ENCODE data around the gene TULP1. TPM values are rescaled to one million over a fixed set of nuclear protein-coding genes. Genes with fewer than 3 reads are reported as not detected.

The TULP1 gene
- total and polyA plus RNA-seq, 5 experiments from 2014 or later: not detected

DNA sequence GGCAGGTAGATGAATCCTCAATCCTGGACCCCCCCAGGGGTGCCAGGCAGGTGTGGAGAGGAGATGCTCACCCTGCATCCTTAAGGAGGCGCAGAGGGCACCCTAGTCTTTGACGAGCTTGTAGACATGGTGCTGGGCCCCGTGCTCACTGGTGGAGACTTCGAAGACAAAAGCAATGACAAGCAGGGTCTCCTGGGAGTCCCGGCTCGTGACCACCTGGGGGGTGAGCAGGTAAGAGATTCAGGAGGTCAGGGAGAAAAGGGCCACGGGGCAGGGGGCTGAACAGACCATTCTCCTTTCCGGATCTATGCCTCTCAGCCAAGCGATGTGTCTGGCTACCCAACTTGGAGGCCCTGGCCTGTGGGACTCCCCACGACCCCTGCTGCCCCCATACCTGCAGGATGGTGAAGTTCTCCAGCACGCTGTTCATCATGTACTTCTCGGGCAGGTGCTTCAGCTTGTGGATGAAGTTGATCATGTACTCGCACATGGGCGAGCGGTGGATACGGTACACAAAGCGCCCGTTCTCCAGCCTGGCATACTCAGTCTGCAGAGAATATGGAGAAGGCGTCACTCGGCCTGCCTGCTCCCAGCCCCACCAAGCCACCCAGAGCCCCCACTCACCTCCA is 37.6 kb downstream of the TULP1 start:
- DNase-seq: peak in 1 of 10 donors; percentile 44
- H3K27ac Mint-ChIP-seq: peak overlapping the region in 4 of 10 donors; percentile 22 to 78 (median 44)
- no peak for ATAC-seq
- no peak overlapping the region for H3K4me3 Mint-ChIP-seq
- no peaks in the 10 kb centered on the region for H3K27me3 Mint-ChIP-seq
- H3K36me3 Mint-ChIP-seq: peaks cover 0 to 36% (median 5%) of the 10 kb centered on the region in 3 donors
- POLR2A ChIA-PET: no interaction called here
- no peaks in the 10 kb centered on the region for H3K9me3 Mint-ChIP-seq
- H3K4me1 Mint-ChIP-seq: peaks cover 6 to 29% (median 21%) of the 10 kb centered on the region in 4 donors

DNA sequence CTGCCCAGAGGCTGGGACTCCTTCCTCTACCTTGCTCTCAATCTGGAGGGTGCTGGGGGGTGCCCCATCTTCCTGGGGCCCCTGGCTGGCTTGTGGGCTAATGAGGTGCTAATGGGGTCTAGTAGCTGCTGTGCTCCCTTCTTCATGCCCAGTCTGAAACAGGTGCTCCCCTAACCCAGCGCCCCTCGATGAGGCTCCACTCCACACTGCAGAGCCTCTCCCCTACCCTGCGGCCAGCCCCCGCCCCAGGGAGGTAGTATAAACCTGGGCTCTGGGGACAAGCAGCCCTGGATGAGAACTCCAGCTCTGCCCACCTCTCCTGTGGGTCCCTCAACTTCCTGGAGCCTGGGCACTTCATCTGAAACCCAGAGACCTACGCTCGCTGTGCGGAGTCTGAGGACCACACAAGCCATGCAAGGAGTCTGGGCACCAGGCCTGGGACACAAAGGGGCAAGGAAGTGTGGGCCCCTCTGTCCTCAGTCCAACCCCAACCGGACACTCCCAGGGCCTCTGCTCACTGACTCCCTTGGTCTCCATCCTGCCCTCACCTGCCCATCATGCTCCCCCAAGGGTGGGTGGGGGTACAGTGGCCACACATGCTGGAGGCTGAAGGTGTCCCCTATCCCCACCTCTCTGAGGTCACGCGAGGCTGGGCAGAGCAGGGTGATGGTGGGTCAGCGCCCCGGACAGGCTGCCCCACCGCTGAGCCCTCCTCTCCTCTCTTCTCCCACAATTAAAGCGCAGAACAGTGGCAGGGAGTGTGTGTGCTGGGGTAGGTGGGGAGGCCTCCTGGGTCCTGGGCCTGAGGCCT is 38.4 kb downstream of the TULP1 start:
- ATAC-seq (no peak), DNase-seq (peak in 1 of 10 donors; percentile 54)
- Mint-ChIP-seq H3K9me3 (no peaks in the 10 kb centered on the region), H3K27me3 (no peaks in the 10 kb centered on the region), H3K4me3 (no peak overlapping the region), H3K27ac (peak overlapping the region in 5 of 10 donors; percentile 28 to 78 (median 38)), H3K36me3 (peaks cover 0 to 43% (median 12%) of the 10 kb centered on the region in 3 donors), H3K4me1 (peaks cover 13 to 36% (median 28%) of the 10 kb centered on the region in 4 donors)
- POLR2A ChIA-PET: interaction anchor here (0.5 to 1.1 kb wide), 6 partner anchors 53 to 1463 kb away, joined by 3 read pairs; no protein-coding TSS in a partner anchor

DNA sequence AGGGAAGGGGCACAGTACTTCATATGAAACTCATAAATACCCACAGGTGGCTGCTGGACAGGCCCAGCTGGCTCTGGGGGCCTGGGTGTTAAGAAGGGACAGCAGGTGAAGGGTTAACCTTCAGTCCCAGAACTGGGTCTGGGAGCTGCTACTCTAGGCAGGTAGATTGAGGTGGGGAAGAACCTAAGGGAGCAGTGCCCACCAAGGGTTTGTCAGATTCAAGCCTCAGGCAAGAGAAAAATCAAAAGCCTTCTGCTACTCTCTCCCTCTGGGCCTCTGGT is 38.9 kb downstream of the TULP1 start:
- peaks cover 0 to 48% (median 14%) of the 10 kb centered on the region in 3 donors for H3K36me3 Mint-ChIP-seq
- H3K4me1 Mint-ChIP-seq: peaks cover 15 to 38% (median 31%) of the 10 kb centered on the region in 4 donors

DNA sequence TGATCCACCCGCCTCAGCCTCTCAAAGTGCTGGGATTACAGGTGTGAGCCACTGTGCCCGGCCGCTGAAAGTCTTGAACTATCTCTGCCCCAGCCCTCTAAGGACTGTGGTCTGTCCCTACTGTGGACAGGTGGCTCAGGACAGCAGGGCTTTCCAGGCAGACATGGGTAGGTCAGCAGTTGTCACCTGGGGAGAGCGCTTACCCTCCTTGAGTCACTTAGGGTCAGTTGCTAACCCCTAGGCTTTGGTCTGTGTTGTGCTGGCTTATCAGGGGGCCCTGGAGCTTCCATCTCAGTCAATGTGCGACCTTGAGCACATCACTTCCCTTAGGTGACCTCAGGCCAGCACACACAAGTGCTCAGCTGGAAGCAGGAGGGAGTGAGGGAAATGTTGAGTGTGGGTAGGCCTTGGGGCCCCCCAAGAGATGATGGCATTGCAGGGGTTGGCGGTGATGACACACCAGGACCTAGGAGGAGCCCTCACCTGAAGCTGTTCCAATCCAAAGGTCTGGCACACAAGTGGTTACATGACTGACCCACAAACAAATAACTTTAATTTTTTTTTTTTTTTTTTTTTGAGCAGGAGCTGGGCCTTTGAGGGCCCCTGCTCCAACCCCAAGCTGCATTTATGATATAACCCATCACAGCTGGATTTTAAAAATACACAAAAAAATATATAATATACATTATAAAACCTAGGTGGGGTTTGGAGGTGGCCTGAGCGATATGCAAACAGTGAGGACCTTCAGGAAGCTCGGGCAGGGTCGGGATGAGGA is 39.4 kb downstream of the TULP1 start:
- POLR2A ChIA-PET: interaction anchor here (0.6 to 1.1 kb wide), 5 partner anchors 23 to 1464 kb away, joined by 3 to 4 read pairs (median 3); no protein-coding TSS in a partner anchor

More for the DNA sequence above, 38.9 kb downstream of the TULP1 start:
- ATAC-seq (no peak), DNase-seq (no peak)
- no peaks in the 10 kb centered on the region for H3K27me3 Mint-ChIP-seq
- POLR2A ChIA-PET: interaction anchor here (0.5 to 1.1 kb wide), 6 partner anchors 24 to 1463 kb away, joined by 3 to 4 read pairs (median 3); no protein-coding TSS in a partner anchor
- H3K27ac Mint-ChIP-seq: peak overlapping the region in 6 of 10 donors; percentile 28 to 80 (median 52)
- no peaks in the 10 kb centered on the region for H3K9me3 Mint-ChIP-seq
- peak overlapping the region in 1 of 10 donors; percentile 29 for H3K4me3 Mint-ChIP-seq

DNA sequence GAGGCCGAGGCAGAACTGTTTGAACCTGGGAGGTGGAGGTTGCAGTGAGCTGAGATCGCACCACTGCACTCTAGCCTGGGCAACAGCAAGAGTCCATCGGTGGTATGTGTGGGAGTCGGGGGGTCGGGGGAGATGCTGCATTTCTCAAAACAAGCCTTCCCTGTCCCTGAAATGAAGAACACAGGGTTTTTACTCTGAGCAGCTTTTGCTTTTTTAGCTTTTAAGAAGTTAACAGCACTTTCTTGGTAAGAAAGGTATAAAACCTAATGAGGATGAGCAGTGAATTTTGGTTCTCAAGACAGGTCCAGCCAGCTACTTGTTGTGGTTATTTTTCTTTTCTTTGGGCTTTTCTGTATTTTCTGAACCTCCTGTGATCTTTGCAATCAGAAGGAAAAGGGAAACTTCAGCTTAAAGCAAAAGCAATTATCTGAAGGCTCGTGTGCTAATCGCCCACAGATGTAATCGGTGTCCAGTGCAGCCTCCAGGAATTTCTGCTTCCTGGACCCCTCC is 40.8 kb downstream of the TULP1 start:
- H3K9me3 Mint-ChIP-seq: no peaks in the 10 kb centered on the region
- H3K27me3 Mint-ChIP-seq: no peaks in the 10 kb centered on the region
- ATAC-seq (no peak), DNase-seq (no peak)
- POLR2A ChIA-PET: interaction anchor here (0.9 to 1.7 kb wide), 2 partner anchors 8 to 117 kb away, joined by 4 to 10 read pairs; no protein-coding TSS in a partner anchor
- H3K4me1 Mint-ChIP-seq: peaks cover 18 to 47% (median 39%) of the 10 kb centered on the region in 4 donors
- H3K36me3 Mint-ChIP-seq: peaks cover 0 to 54% (median 16%) of the 10 kb centered on the region in 3 donors
- H3K4me3 Mint-ChIP-seq: peak overlapping the region in 1 of 10 donors; percentile 14
- H3K27ac Mint-ChIP-seq: peak overlapping the region in 7 of 10 donors; percentile 56 to 99 (median 68)

More for the DNA sequence above, 39.4 kb downstream of the TULP1 start:
- peaks cover 0 to 54% (median 16%) of the 10 kb centered on the region in 3 donors for H3K36me3 Mint-ChIP-seq
- DNase-seq: peak in 1 of 10 donors; percentile 37
- no peaks in the 10 kb centered on the region for H3K9me3 Mint-ChIP-seq
- H3K4me3 Mint-ChIP-seq: peak overlapping the region in 1 of 10 donors; percentile 29
- H3K4me1 Mint-ChIP-seq: peaks cover 15 to 38% (median 31%) of the 10 kb centered on the region in 4 donors
- H3K27ac Mint-ChIP-seq: peak overlapping the region in 6 of 10 donors; percentile 28 to 72 (median 50)
- no peak for ATAC-seq
- H3K27me3 Mint-ChIP-seq: no peaks in the 10 kb centered on the region

DNA sequence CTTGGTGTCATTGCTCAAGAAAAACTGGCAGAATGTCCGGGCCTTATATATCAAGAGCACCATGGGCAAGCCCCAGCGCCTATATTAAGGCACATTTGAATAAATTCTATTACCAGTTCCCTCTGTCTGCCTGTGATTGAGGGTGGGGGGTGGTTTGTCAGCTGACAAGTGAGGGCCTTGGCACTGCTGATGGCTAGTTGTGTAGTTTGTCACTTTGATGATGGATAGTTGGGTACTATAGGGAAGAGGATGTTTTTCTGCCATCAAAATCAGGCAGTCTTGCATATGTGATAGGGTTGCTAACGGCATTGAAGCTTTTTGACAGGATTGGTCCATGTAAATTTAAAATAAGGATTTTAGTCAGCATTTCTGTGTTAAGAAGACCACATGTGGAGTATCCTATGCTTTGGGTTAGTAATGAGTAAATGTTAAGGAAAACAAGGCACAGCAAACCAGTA is 42.0 kb downstream of the TULP1 start:
- no peak for ATAC-seq
- DNase-seq: no peak
- peaks cover 18 to 47% (median 39%) of the 10 kb centered on the region in 4 donors for H3K4me1 Mint-ChIP-seq
- POLR2A ChIA-PET: interaction anchor here (0.9 to 1.7 kb wide), 3 partner anchors 9 to 118 kb away, joined by 3 to 10 read pairs (median 4); no protein-coding TSS in a partner anchor
- no peaks in the 10 kb centered on the region for H3K27me3 Mint-ChIP-seq
- peak overlapping the region; percentile 35 to 99 (median 96) for H3K27ac Mint-ChIP-seq
- H3K4me3 Mint-ChIP-seq: peak overlapping the region; percentile 91 to 99 (median 98)
- H3K9me3 Mint-ChIP-seq: no peaks in the 10 kb centered on the region
- peaks cover 0 to 61% (median 19%) of the 10 kb centered on the region in 3 donors for H3K36me3 Mint-ChIP-seq

DNA sequence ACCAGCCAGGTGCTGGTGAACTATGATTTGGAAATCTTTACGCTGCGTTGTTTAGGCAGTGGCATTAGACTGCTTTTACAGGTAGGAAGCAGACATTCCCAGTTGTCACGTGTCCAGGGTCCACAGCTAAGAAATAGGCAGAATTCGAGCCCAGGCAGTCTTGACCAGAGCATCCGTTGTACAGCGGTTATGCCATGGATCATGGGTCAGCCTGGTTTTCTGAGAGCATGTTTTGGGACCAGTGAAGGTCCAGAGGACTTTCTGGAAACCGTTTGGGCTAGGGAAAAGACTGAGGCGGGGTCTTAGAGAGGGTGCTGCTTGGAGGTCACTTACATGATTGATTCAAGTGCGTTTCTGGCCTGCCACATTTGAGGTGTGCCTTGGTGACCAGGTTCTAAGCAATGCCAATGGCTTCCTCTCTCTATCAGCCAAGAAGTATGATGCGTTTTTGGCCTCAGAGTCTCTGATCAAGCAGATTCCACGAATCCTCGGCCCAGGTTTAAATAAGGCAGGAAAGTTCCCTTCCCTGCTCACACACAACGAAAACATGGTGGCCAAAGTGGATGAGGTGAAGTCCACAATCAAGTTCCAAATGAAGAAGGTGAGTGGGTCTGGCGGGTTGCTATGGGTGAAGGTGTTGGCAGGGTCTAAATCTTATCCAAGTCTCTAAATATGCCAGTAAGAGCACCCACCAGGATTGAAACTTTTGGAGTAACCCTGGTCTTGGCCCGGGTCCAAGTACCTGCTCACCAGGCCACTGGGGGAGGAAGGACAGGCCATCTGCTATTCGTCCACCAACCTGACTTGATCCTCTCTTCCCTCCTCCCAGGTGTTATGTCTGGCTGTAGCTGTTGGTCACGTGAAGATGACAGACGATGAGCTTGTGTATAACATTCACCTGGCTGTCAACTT is 42.7 kb downstream of the TULP1 start:
- H3K4me3 Mint-ChIP-seq: peak overlapping the region; percentile 91 to 99 (median 98)
- no peaks in the 10 kb centered on the region for H3K9me3 Mint-ChIP-seq
- no peaks in the 10 kb centered on the region for H3K27me3 Mint-ChIP-seq
- peak overlapping the region; percentile 90 to 99 (median 99) for H3K27ac Mint-ChIP-seq
- POLR2A ChIA-PET: interaction anchor here (0.7 to 2.8 kb wide), 8 partner anchors 8 to 776 kb away, joined by 3 to 48 read pairs (median 8); partner anchors contain the start of gene FANCE
- ATAC-seq (no peak), DNase-seq (peak in 1 of 10 donors; percentile 29)
- H3K36me3 Mint-ChIP-seq: peaks cover 0 to 61% (median 19%) of the 10 kb centered on the region in 3 donors
- peaks cover 18 to 47% (median 39%) of the 10 kb centered on the region in 4 donors for H3K4me1 Mint-ChIP-seq

DNA sequence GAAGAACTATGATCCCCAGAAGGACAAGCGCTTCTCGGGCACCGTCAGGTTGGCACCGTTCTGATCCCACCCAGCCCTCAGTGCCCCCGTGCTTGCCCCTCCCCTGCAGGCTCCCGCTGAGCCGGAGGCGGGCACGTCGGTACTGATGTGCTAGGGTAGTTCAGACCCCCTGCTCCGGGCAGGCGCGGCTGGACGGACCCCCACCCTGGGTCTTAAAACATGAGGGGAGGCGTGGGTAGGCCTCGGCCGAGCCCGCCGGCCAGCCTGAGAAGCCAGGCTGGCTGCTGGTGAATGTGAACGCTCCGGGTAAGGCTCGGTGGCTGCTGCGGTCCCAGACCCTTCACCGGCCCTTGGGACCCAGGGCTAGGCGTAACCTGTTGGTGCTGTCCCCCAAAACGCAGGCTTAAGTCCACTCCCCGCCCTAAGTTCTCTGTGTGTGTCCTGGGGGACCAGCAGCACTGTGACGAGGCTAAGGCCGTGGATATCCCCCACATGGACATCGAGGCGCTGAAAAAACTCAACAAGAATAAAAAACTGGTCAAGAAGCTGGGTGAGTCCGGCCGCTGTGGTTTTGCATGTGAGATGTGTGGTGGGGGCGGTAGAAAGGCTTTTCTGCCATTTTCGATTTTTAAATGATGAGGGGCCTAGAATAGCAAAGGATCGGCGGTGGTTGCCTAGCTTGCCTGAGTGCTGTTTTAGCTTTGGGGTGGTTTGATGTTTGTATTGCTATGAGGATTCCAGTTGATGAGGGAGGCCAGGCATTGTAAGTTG is 43.5 kb downstream of the TULP1 start:
- no peaks in the 10 kb centered on the region for H3K9me3 Mint-ChIP-seq
- DNase-seq (peak in 1 of 10 donors; percentile 37), ATAC-seq (peak in 1 of 2 donors; percentile 24)
- H3K4me1 Mint-ChIP-seq: peaks cover 18 to 47% (median 39%) of the 10 kb centered on the region in 4 donors
- POLR2A ChIA-PET: interaction anchor here (0.6 to 4.8 kb wide), 23 partner anchors 9 to 775 kb away, joined by 3 to 48 read pairs (median 6); partner anchors contain the start of genes ARMC12, DEF6, FANCE and PPARD
- peaks cover 0 to 64% (median 19%) of the 10 kb centered on the region in 3 donors for H3K36me3 Mint-ChIP-seq
- H3K27me3 Mint-ChIP-seq: no peaks in the 10 kb centered on the region
- H3K27ac Mint-ChIP-seq: peak overlapping the region; percentile 90 to 99 (median 99)
- peak overlapping the region; percentile 91 to 99 (median 98) for H3K4me3 Mint-ChIP-seq

DNA sequence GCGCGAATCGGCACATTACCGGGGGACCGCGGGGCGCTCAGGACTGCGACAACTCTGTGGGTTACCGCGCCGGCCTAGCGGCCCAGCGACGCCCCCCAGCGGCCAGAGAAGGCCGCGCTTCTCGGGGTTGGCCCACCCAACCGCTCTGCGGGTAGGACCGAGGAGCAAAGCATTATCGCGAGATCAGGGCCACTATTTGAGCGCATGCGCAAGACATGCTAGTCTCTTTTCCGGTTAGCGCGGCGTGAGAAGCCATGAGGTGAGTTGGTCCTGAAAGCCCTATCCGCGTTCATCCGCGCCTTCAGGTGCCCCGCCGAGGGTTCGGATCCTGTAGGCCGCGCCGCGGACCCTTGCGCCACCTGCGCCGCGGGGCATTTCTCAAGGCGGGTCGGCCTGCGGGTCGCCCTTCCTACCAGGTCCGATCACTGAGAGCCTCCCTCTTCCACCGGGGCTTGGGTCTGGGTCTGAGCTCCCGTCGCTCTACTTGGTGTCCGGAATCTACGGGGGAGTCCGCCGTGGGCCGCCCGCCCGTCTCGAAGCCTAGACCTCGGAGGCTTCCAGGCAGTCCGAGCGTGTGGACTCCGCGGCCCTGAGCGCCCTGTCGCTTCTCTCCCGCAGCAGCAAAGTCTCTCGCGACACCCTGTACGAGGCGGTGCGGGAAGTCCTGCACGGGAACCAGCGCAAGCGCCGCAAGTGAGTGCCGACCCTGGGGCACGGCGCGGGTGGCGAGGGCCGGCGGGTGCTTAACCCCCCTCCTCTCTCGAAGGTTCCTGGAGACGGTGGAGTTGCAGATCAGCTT is 44.3 kb downstream of the TULP1 start, which contains the start of gene RPL10A:
TSS of gene RPL10A (plus strand) at position 221 of the 799 bp plus-strand sequence. CDS start at position 255, 34 bp downstream.
- peaks cover 0 to 66% (median 22%) of the 10 kb centered on the region in 3 donors for H3K36me3 Mint-ChIP-seq
- ATAC-seq (peak; percentile 83 to 86), DNase-seq (peak; percentile 93 to 99 (median 96))
- H3K4me1 Mint-ChIP-seq: peaks cover 18 to 43% (median 39%) of the 10 kb centered on the region in 4 donors
- H3K27ac Mint-ChIP-seq: peak within 1 kb of the TSS; percentile 90 to 99 (median 99)
- H3K27me3 Mint-ChIP-seq: no peaks in the 10 kb centered on the region
- no peaks in the 10 kb centered on the region for H3K9me3 Mint-ChIP-seq
- POLR2A ChIA-PET: interaction anchor here (0.6 to 4.8 kb wide), 29 partner anchors 9 to 674 kb away, joined by 3 to 48 read pairs (median 5); partner anchors contain the start of genes ARMC12, DEF6, FANCE and PPARD
- peak within 1 kb of the TSS; percentile 91 to 99 (median 98) for H3K4me3 Mint-ChIP-seq
